OCI-LY7 (cell line): ENCODE results near the gene ECT2L. TPM values are rescaled to one million over a fixed set of nuclear protein-coding genes. Genes with fewer than 3 reads are reported as not detected.

Source experiments
- BruUV-seq: library from RNA; stranded (reverse); fragments of 400-500 nt; replicated peaks from 2 replicates; lab custom pipeline; 2021; lab: Mats Ljungman, UMichigan
- CTCF ChIA-PET: fragments of 300-600 bp; sonication (Branson Sonifier 250); formaldehyde crosslinking; loops from one replicate; lab custom pipeline; 2022; ENCODE audit warnings: antibody characterized with exemption; ENCODE audit not compliant: unreplicated experiment; lab: Charles Lee
- POLR2A ChIA-PET: fragments of 300-600 bp; sonication (Branson Sonifier 250); formaldehyde crosslinking; loops from one replicate; lab custom pipeline; 2022; ENCODE audit warnings: antibody characterized with exemption; lab: Charles Lee
- DNase-seq: peaks from one replicate; pipeline ENCODE4 v3.0.0-alpha.2; 2015; ENCODE audit warnings: low spot score
- H2AFZ ChIP-seq: fragments of 200-600 bp; sonication (generic), shearing (Covaris generic); 2 replicates; pipeline ENCODE4 v1.6.1; 2014; ENCODE audit warnings: mild to moderate bottlenecking, antibody characterized with exemption, low read length, moderate library complexity
- H3K27ac ChIP-seq: fragments of 200-600 bp; sonication (generic); 2 replicates; pipeline ENCODE4 v1.5.1; 2014; ENCODE audit warnings: mixed run types, low read depth, mild to moderate bottlenecking, moderate library complexity, low read length, inconsistent platforms; ENCODE audit not compliant: poor library complexity, severe bottlenecking
- H3K36me3 ChIP-seq: fragments of 200-600 bp; sonication (generic); 2 replicates; pipeline ENCODE4 v1.6.1; 2014; ENCODE audit warnings: mild to moderate bottlenecking, antibody characterized with exemption, low read length, moderate library complexity, mixed read lengths; ENCODE audit not compliant: insufficient read depth
- H3K4me1 ChIP-seq: fragments of 200-600 bp; sonication (generic); 2 replicates; pipeline ENCODE4 v1.5.1; 2014; ENCODE audit warnings: mild to moderate bottlenecking, low read length; ENCODE audit not compliant: insufficient read depth, poor library complexity, severe bottlenecking
- H3K4me2 ChIP-seq: fragments of 200-600 bp; sonication (generic); 2 replicates; pipeline ENCODE4 v1.6.1; 2014; ENCODE audit warnings: mild to moderate bottlenecking, low read length
- H3K4me3 ChIP-seq: fragments of 200-600 bp; sonication (generic); 2 replicates; pipeline ENCODE4 v1.5.1; 2014; ENCODE audit warnings: mild to moderate bottlenecking, low read depth, low read length; ENCODE audit not compliant: poor library complexity, severe bottlenecking
- H3K79me2 ChIP-seq: fragments of 200-600 bp; sonication (generic); 2 replicates; pipeline ENCODE4 v1.6.1; 2016; ENCODE audit warnings: low read depth, mild to moderate bottlenecking, low read length, moderate library complexity, mixed read lengths; ENCODE audit not compliant: insufficient read depth
- H3K9me2 ChIP-seq: fragments of 200-600 bp; sonication (generic); 2 replicates; pipeline ENCODE4 v1.6.1; 2016; ENCODE audit warnings: mild to moderate bottlenecking, low read length, mixed read lengths; ENCODE audit not compliant: insufficient read depth
- H3K9me3 ChIP-seq: fragments of 200-600 bp; sonication (generic); 2 replicates; pipeline ENCODE4 v1.6.1; 2014; ENCODE audit warnings: mild to moderate bottlenecking, mixed run types, low read length, mixed read lengths
- H4K20me1 ChIP-seq: fragments of 200-600 bp; sonication (generic); 2 replicates; pipeline ENCODE4 v1.6.1; 2014; ENCODE audit warnings: mild to moderate bottlenecking, antibody characterized with exemption, low read length, moderate library complexity, mixed read lengths; ENCODE audit not compliant: insufficient read depth
- CTCF ChIP-seq: fragments of 200-600 bp; sonication (generic); conservative IDR thresholded peaks from 2 replicates; pipeline ENCODE4 v1.5.1; 2014; ENCODE audit warnings: mild to moderate bottlenecking, antibody characterized with exemption, low read length, moderate library complexity, mixed read lengths
- EZH2phosphoT487 ChIP-seq: fragments of 200-600 bp; sonication (generic); IDR thresholded peaks from 2 replicates; pipeline ENCODE4 v1.6.1; 2018; ENCODE audit warnings: low read depth, borderline replicate concordance, mild to moderate bottlenecking, mixed run types, antibody characterized with exemption, low read length, moderate library complexity, mixed read lengths
- intact Hi-C: fragments of 100-400 bp; cut with micrococcal nuclease; formaldehyde crosslinking; loops from one replicate; pipeline ENCODE4 v1.10.0; 2022; ENCODE audit not compliant: unreplicated experiment
- total RNA-seq, 2 experiments: library from RNA; depleted of rRNA in 1 of 2; stranded (reverse); fragments of >200 nt in 1 of 2; shearing (Covaris generic) in 1 of 2; gene quantifications; 2 replicates each; pipeline ENCODE4 v1.2.3, GENCODE V29; 2014 to 2022

ECT2L gene
- total RNA-seq, 2 experiments from 2014 or later = not detected

DNA sequence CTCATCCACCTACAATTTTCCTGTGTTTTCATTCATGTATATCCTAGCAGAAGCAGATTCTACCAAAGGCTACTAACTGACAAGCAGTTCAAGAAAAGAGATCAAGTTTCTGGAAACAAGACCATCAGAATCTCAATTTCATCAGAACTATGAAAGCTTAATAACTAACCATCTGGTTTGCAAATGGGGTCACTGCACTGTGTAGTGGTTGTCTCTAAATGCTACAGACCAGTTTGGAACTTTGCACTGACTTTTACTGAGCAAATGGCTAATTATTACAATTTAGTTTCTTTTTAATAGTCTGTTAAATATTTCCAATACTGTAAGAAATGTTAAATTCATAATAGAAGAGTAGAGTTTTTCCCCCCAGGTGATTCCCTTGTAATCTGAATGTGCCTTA lies 127.7 kb downstream of the ECT2L start:
- CTCF ChIA-PET = no interaction called here
- no peak overlapping the region for H3K27ac ChIP-seq
- BruUV-seq = no TSS peak

GRCh38 chr6:138925806-138926205 lies 129.9 kb downstream of the ECT2L start:
- Histone ChIP-seq H3K36me3 (peaks cover 40% of the 10 kb centered on the region; the same call in 1 of the 2 replicates), H3K9me3 (no peaks in the 10 kb centered on the region), H3K9me2 (no peaks in the 10 kb centered on the region), H3K4me2 (no peak overlapping the region), H3K79me2 (no peaks in the 10 kb centered on the region), H3K4me1 (no peaks in the 10 kb centered on the region), H3K4me3 (no peak overlapping the region), H2AFZ (no peak overlapping the region), H3K27ac (no peak overlapping the region), H4K20me1 (no peaks in the 10 kb centered on the region)
- POLR2A ChIA-PET = interaction anchor here (0.5 kb wide), 1 partner anchor 102 kb away, joined by 3 read pairs; no protein-coding TSS in a partner anchor
- TF ChIP-seq EZH2phosphoT487 (no peak), CTCF (no peak)
- no TSS peak for BruUV-seq
- no peak for DNase-seq
- CTCF ChIA-PET = no interaction called here
- intact Hi-C loops = no loop called here

More for the DNA sequence above, 127.7 kb downstream of the ECT2L start:
- no peak for DNase-seq
- no peaks in the 10 kb centered on the region for H3K4me1 ChIP-seq
- H3K9me2 ChIP-seq = no peaks in the 10 kb centered on the region
- POLR2A ChIA-PET = no interaction called here
- no peaks in the 10 kb centered on the region for H3K79me2 ChIP-seq
- no peaks in the 10 kb centered on the region for H4K20me1 ChIP-seq
- peaks cover 44% of the 10 kb centered on the region for H3K36me3 ChIP-seq
- H3K4me2 ChIP-seq = no peak overlapping the region
- intact Hi-C loops = no loop called here
- H2AFZ ChIP-seq = no peak overlapping the region
- no peak overlapping the region for H3K4me3 ChIP-seq
- TF ChIP-seq CTCF (no peak), EZH2phosphoT487 (no peak)
- no peaks in the 10 kb centered on the region for H3K9me3 ChIP-seq

DNA sequence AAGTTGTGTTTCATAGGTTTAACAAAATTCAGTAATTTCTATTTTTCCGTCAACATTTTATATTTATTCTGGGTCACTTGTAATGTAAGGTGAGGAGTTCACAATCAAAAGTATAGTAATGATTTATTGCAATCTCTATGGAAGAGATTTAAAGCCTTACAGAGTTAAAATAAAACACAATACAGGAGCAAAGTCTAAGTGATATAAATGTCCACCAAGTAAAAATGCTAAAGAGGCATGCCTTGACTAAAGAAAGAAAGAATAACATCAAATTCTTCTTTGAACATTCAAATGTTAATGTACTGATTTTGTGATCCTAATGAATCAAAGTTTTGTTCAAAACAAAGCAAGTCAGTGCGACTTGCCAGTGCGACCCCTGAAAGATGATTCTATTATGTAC lies 130.7 kb downstream of the ECT2L start:
- H2AFZ ChIP-seq = no peak overlapping the region
- no peaks in the 10 kb centered on the region for H4K20me1 ChIP-seq
- H3K9me2 ChIP-seq = no peaks in the 10 kb centered on the region
- DNase-seq = no peak
- no peaks in the 10 kb centered on the region for H3K79me2 ChIP-seq
- H3K4me2 ChIP-seq = no peak overlapping the region
- CTCF ChIA-PET = no interaction called here
- no peak for TF ChIP-seq CTCF
- TF ChIP-seq EZH2phosphoT487 = no peak
- no peaks in the 10 kb centered on the region for H3K9me3 ChIP-seq
- intact Hi-C loops = no loop called here
- H3K36me3 ChIP-seq = peaks cover 38% of the 10 kb centered on the region; the same call in 1 of the 2 replicates
- no peak overlapping the region for H3K4me3 ChIP-seq
- no peak overlapping the region for H3K27ac ChIP-seq
- H3K4me1 ChIP-seq = no peaks in the 10 kb centered on the region
- BruUV-seq = no TSS peak
- POLR2A ChIA-PET = no interaction called here
